GM23338 (cell line): ENCODE results near the gene CYSLTR1. TPM values are rescaled to one million over a fixed set of nuclear protein-coding genes. Genes with fewer than 3 reads are reported as not detected.

Source experiments
- ATAC-seq: fragments of 200-7000 bp; cut with Tn5 transposase; 3 replicates; pipeline ENCODE4 v1.9.1; 2020
- DNase-seq: peaks from one replicate; pipeline ENCODE4 v3.0.0-alpha.2; 2015; ENCODE audit warnings: low spot score
- H2AFZ ChIP-seq: fragments of 200-600 bp; sonication (generic); 2 replicates; pipeline ENCODE4 v1.8.0; 2016; ENCODE audit warnings: antibody characterized with exemption, mild to moderate bottlenecking, moderate library complexity
- H3F3A ChIP-seq: fragments of 200-600 bp; sonication (generic); replicated peaks from 2 replicates; pipeline ENCODE4 v1.8.0; 2017; ENCODE audit warnings: antibody characterized with exemption, mixed run types, low read depth
- H3K27ac ChIP-seq: fragments of 200-600 bp; sonication (generic); 2 replicates; pipeline ENCODE4 v1.6.1; 2016; ENCODE audit warnings: low read depth
- H3K27me3 ChIP-seq: fragments of 200-600 bp; sonication (generic); 2 replicates; pipeline ENCODE4 v1.8.0; 2016; ENCODE audit warnings: mild to moderate bottlenecking, mixed run types, moderate library complexity; ENCODE audit not compliant: insufficient read depth
- H3K36me3 ChIP-seq: fragments of 200-600 bp; sonication (generic); 2 replicates; pipeline ENCODE4 v1.8.0; 2016; ENCODE audit warnings: mild to moderate bottlenecking; ENCODE audit not compliant: insufficient read depth
- H3K4me1 ChIP-seq: fragments of 200-600 bp; sonication (generic); 2 replicates; pipeline ENCODE4 v1.8.0; 2016; ENCODE audit warnings: mild to moderate bottlenecking, moderate library complexity; ENCODE audit not compliant: insufficient read depth
- H3K4me2 ChIP-seq: fragments of 200-600 bp; sonication (generic); 2 replicates; pipeline ENCODE4 v1.7.1; 2017; ENCODE audit warnings: mixed run types
- H3K4me3 ChIP-seq: fragments of 200-600 bp; sonication (generic); 2 replicates; pipeline ENCODE4 v1.6.1; 2016; ENCODE audit warnings: mixed run types
- H3K79me2 ChIP-seq: fragments of 200-600 bp; sonication (generic); replicated peaks from 2 replicates; pipeline ENCODE4 v1.8.0; 2017; ENCODE audit warnings: mild to moderate bottlenecking; ENCODE audit not compliant: insufficient read depth
- H3K9me2 ChIP-seq: fragments of 200-600 bp; sonication (generic); 2 replicates; pipeline ENCODE4 v1.8.0; 2017; ENCODE audit not compliant: insufficient read depth
- H4K20me1 ChIP-seq: fragments of 200-600 bp; sonication (generic); replicated peaks from 2 replicates; pipeline ENCODE4 v1.8.0; 2017; ENCODE audit warnings: mild to moderate bottlenecking; ENCODE audit not compliant: insufficient read depth
- H3K27ac Mint-ChIP-seq: 2 replicates; pipeline ENCODE4 v1.8.0; 2020; ENCODE audit warnings: inconsistent platforms, mild to moderate bottlenecking, moderate library complexity, mixed read lengths
- H3K27me3 Mint-ChIP-seq: 3 replicates; pipeline ENCODE4 v1.8.0; 2022; ENCODE audit warnings: low read depth, mild to moderate bottlenecking, moderate library complexity, mixed read lengths, inconsistent platforms; ENCODE audit not compliant: insufficient read depth, poor library complexity
- H3K36me3 Mint-ChIP-seq: 3 replicates; pipeline ENCODE4 v1.8.0; 2021; ENCODE audit warnings: low read depth, mild to moderate bottlenecking, inconsistent platforms, moderate library complexity, mixed read lengths
- H3K4me1 Mint-ChIP-seq: 3 replicates; pipeline ENCODE4 v1.8.0; 2020; ENCODE audit warnings: mild to moderate bottlenecking, inconsistent platforms, mixed read lengths
- H3K4me3 Mint-ChIP-seq: 3 replicates; pipeline ENCODE4 v1.8.0; 2021; ENCODE audit warnings: moderate library complexity, mild to moderate bottlenecking, inconsistent platforms, mixed read lengths
- H3K9me3 Mint-ChIP-seq: 3 replicates; pipeline ENCODE4 v1.8.0; 2020; ENCODE audit warnings: moderate library complexity, mild to moderate bottlenecking, inconsistent platforms, mixed read lengths
- CREB1 ChIP-seq: fragments of 250-450 bp; sonication (Bioruptor Pico); IDR thresholded peaks from 2 replicates; pipeline ENCODE4 v1.5.0; 2020; ENCODE audit warnings: low read depth, mild to moderate bottlenecking, moderate library complexity
- ETS1 ChIP-seq: IDR thresholded peaks from 2 replicates; pipeline ENCODE4 v1.6.1; 2016; ENCODE audit warnings: antibody characterized with exemption
- EZH2 ChIP-seq: fragments of 200-600 bp; sonication (generic); IDR thresholded peaks from one replicate; pipeline ENCODE4 v1.8.0; 2017; ENCODE audit warnings: antibody characterized with exemption, mild to moderate bottlenecking, low read depth; ENCODE audit not compliant: unreplicated experiment
- JUNB ChIP-seq: IDR thresholded peaks from one replicate; pipeline ENCODE4 v1.6.1; 2016; ENCODE audit warnings: antibody characterized with exemption; ENCODE audit not compliant: unreplicated experiment
- polyA plus RNA-seq: library from polyadenylated mRNA; unstranded; fragments of >200 nt; fragmentation: Nextera tagmentation; extraction: Ambion mirVana; gene quantifications from 2 replicates; pipeline ENCODE4 v1.2.1, GENCODE V29; 2016
- total RNA-seq: library from RNA; depleted of rRNA; stranded (reverse); fragments of >200 nt; shearing (Covaris generic); gene quantifications from 2 replicates; pipeline ENCODE4 v1.2.3, GENCODE V29; 2014
- TF ChIP-seq, protein P1 (sequence below): fragments of 250-450 bp; sonication (Bioruptor Pico); IDR thresholded peaks from 2 replicates; pipeline ENCODE4 v1.5.0; 2020; ENCODE audit warnings: mild to moderate bottlenecking, moderate library complexity
- TF ChIP-seq, protein P2 (sequence below): IDR thresholded peaks from one replicate; pipeline ENCODE4 v1.6.1; 2018; ENCODE audit warnings: antibody characterized with exemption; ENCODE audit not compliant: unreplicated experiment

CYSLTR1 gene
- total and polyA plus RNA-seq, 2 experiments from 2014 or later, result not detected

DNA sequence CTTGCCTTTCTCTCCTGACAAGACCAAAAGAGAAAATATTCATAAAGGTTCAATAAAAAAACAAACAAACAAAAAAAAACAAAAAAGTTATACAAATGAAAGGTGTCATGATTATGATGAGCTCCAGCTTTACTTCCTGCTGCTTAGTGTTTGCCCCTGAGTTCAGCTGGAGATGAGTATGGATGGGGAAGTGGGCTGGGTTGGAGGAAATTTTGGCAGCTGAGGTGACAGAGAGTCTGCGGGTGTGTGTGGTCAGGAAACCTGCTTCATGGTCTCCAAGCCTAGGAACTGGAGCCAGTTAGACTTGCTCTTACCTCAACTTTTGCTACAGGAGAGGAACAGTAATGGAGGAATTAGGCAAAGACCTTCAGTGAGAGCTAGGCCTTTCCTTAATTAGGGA lies 4.3 kb upstream of the CYSLTR1 start:
- no peak overlapping the region for H3K4me3 ChIP-seq
- H3K27me3 Mint-ChIP-seq, result peaks cover 1% of the 10 kb centered on the region
- peaks cover 22% of the 10 kb centered on the region for H3K4me1 Mint-ChIP-seq
- H3K9me3 Mint-ChIP-seq, result no peaks in the 10 kb centered on the region
- H4K20me1 ChIP-seq, result no peaks in the 10 kb centered on the region
- no peaks in the 10 kb centered on the region for H3K9me2 ChIP-seq
- H3K27ac ChIP-seq, result no peak overlapping the region
- DNase-seq, result no peak
- no peak overlapping the region for H3K4me3 Mint-ChIP-seq
- no peaks in the 10 kb centered on the region for H3F3A ChIP-seq
- no peak overlapping the region for H2AFZ ChIP-seq
- no peaks in the 10 kb centered on the region for H3K27me3 ChIP-seq
- TF ChIP-seq, protein P1, sequence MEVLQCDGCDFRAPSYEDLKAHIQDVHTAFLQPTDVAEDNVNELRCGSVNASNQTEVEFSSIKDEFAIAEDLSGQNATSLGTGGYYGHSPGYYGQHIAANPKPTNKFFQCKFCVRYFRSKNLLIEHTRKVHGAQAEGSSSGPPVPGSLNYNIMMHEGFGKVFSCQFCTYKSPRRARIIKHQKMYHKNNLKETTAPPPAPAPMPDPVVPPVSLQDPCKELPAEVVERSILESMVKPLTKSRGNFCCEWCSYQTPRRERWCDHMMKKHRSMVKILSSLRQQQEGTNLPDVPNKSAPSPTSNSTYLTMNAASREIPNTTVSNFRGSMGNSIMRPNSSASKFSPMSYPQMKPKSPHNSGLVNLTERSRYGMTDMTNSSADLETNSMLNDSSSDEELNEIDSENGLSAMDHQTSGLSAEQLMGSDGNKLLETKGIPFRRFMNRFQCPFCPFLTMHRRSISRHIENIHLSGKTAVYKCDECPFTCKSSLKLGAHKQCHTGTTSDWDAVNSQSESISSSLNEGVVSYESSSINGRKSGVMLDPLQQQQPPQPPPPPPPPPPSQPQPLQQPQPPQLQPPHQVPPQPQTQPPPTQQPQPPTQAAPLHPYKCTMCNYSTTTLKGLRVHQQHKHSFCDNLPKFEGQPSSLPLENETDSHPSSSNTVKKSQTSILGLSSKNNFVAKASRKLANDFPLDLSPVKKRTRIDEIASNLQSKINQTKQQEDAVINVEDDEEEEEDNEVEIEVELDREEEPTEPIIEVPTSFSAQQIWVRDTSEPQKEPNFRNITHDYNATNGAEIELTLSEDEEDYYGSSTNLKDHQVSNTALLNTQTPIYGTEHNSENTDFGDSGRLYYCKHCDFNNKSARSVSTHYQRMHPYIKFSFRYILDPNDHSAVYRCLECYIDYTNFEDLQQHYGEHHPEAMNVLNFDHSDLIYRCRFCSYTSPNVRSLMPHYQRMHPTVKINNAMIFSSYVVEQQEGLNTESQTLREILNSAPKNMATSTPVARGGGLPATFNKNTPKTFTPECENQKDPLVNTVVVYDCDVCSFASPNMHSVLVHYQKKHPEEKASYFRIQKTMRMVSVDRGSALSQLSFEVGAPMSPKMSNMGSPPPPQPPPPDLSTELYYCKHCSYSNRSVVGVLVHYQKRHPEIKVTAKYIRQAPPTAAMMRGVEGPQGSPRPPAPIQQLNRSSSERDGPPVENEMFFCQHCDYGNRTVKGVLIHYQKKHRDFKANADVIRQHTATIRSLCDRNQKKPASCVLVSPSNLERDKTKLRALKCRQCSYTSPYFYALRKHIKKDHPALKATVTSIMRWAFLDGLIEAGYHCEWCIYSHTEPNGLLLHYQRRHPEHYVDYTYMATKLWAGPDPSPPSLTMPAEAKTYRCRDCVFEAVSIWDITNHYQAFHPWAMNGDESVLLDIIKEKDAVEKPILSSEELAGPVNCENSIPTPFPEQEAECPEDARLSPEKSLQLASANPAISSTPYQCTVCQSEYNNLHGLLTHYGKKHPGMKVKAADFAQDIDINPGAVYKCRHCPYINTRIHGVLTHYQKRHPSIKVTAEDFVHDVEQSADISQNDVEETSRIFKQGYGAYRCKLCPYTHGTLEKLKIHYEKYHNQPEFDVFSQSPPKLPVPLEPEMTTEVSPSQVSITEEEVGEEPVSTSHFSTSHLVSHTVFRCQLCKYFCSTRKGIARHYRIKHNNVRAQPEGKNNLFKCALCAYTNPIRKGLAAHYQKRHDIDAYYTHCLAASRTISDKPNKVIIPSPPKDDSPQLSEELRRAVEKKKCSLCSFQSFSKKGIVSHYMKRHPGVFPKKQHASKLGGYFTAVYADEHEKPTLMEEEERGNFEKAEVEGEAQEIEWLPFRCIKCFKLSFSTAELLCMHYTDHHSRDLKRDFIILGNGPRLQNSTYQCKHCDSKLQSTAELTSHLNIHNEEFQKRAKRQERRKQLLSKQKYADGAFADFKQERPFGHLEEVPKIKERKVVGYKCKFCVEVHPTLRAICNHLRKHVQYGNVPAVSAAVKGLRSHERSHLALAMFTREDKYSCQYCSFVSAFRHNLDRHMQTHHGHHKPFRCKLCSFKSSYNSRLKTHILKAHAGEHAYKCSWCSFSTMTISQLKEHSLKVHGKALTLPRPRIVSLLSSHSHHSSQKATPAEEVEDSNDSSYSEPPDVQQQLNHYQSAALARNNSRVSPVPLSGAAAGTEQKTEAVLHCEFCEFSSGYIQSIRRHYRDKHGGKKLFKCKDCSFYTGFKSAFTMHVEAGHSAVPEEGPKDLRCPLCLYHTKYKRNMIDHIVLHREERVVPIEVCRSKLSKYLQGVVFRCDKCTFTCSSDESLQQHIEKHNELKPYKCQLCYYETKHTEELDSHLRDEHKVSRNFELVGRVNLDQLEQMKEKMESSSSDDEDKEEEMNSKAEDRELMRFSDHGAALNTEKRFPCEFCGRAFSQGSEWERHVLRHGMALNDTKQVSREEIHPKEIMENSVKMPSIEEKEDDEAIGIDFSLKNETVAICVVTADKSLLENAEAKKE (CRISPR knock-in tag), result no peak
- TF ChIP-seq ETS1 (no peak), JUNB (no peak), EZH2 (no peak), CREB1 (no peak)
- TF ChIP-seq, protein P2, sequence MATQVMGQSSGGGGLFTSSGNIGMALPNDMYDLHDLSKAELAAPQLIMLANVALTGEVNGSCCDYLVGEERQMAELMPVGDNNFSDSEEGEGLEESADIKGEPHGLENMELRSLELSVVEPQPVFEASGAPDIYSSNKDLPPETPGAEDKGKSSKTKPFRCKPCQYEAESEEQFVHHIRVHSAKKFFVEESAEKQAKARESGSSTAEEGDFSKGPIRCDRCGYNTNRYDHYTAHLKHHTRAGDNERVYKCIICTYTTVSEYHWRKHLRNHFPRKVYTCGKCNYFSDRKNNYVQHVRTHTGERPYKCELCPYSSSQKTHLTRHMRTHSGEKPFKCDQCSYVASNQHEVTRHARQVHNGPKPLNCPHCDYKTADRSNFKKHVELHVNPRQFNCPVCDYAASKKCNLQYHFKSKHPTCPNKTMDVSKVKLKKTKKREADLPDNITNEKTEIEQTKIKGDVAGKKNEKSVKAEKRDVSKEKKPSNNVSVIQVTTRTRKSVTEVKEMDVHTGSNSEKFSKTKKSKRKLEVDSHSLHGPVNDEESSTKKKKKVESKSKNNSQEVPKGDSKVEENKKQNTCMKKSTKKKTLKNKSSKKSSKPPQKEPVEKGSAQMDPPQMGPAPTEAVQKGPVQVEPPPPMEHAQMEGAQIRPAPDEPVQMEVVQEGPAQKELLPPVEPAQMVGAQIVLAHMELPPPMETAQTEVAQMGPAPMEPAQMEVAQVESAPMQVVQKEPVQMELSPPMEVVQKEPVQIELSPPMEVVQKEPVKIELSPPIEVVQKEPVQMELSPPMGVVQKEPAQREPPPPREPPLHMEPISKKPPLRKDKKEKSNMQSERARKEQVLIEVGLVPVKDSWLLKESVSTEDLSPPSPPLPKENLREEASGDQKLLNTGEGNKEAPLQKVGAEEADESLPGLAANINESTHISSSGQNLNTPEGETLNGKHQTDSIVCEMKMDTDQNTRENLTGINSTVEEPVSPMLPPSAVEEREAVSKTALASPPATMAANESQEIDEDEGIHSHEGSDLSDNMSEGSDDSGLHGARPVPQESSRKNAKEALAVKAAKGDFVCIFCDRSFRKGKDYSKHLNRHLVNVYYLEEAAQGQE, result no peak
- no peaks in the 10 kb centered on the region for H3K36me3 Mint-ChIP-seq
- no peaks in the 10 kb centered on the region for H3K36me3 ChIP-seq
- H3K4me2 ChIP-seq, result no peak overlapping the region
- no peak overlapping the region; the same call in 1 of the 2 replicates for H3K27ac Mint-ChIP-seq
- H3K79me2 ChIP-seq, result no peaks in the 10 kb centered on the region
- no peak for ATAC-seq
- H3K4me1 ChIP-seq, result peaks cover 12% of the 10 kb centered on the region; the same call in 1 of the 2 replicates
